HCT116 (cell line): ENCODE data around the gene SKI.
"Not testable (repeated sequence)": the region's sequence is repeated elsewhere in the genome, so short reads cannot be mapped to it uniquely, and the experiment has no call there.

ENCODE experiments used
- JUND ChIP-seq: IDR thresholded peaks from 2 replicates; pipeline ENCODE4 v1.6.1; 2012
- TCF7L2 ChIP-seq: IDR thresholded peaks from 2 replicates; pipeline ENCODE4 v1.7.0; 2011; ENCODE audit warnings: borderline replicate concordance, inconsistent platforms; ENCODE audit not compliant: insufficient read depth, insufficient read length; ENCODE audit errors: extremely low read depth
- TF ChIP-seq, protein P1 (sequence below), 3 experiments: fragments of 200-600 bp in 1 of 3; sonication (generic) in 1 of 3; IDR thresholded peaks in 2 of 3; conservative IDR thresholded peaks in 1 of 3; 2 replicates each; pipeline ENCODE4 v1.5.1; 2012 to 2017; ENCODE audit warnings: low read depth in 2 of 3, low read length in 2 of 3, antibody characterized with exemption in 1 of 3, borderline replicate concordance in 1 of 3, control low read depth in 1 of 3, mild to moderate bottlenecking in 1 of 3, mixed read lengths in 1 of 3, mixed run types in 1 of 3, moderate library complexity in 1 of 3; ENCODE audit not compliant: insufficient read depth in 1 of 3

- not testable (repeated sequence) for TF ChIP-seq TCF7L2, JUND
- TF ChIP-seq, protein P1, sequence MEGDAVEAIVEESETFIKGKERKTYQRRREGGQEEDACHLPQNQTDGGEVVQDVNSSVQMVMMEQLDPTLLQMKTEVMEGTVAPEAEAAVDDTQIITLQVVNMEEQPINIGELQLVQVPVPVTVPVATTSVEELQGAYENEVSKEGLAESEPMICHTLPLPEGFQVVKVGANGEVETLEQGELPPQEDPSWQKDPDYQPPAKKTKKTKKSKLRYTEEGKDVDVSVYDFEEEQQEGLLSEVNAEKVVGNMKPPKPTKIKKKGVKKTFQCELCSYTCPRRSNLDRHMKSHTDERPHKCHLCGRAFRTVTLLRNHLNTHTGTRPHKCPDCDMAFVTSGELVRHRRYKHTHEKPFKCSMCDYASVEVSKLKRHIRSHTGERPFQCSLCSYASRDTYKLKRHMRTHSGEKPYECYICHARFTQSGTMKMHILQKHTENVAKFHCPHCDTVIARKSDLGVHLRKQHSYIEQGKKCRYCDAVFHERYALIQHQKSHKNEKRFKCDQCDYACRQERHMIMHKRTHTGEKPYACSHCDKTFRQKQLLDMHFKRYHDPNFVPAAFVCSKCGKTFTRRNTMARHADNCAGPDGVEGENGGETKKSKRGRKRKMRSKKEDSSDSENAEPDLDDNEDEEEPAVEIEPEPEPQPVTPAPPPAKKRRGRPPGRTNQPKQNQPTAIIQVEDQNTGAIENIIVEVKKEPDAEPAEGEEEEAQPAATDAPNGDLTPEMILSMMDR (IDR thresholded peaks at IDR 0.05 in 2 of 3, conservative IDR thresholded peaks at IDR 0.05 in 1 of 3; ENCODE audit: borderline replicate concordance in 1 of 3, insufficient read depth in 1 of 3, low read depth in 2 of 3, low read length in 2 of 3) = not testable (repeated sequence)
Measured at GRCh38 chr1:2247045-2247394, 18.9 kb downstream of the SKI start.
